Neuronal stem cell (in vitro differentiated cells): ENCODE data around the gene KRTAP5-8.
A peak's percentile ranks its signal among the peaks of the same experiment; 100 is the strongest.

Experiments used
- DNase-seq: peaks from one replicate; pipeline ENCODE4 v3.0.0-alpha.2; 2013; ENCODE audit warnings: low spot score
- H2AFZ ChIP-seq: one replicate; pipeline ENCODE4 v1.6.1; 2013; ENCODE audit warnings: mild to moderate bottlenecking, low read length, inconsistent platforms
- H2AK5ac ChIP-seq: 2 replicates; pipeline ENCODE4 v1.6.1; 2013; ENCODE audit warnings: low read depth, mild to moderate bottlenecking, inconsistent platforms, low read length, moderate library complexity, mixed read lengths
- H2BK120ac ChIP-seq: 2 replicates; pipeline ENCODE4 v1.6.1; 2013; ENCODE audit warnings: low read depth, mild to moderate bottlenecking, inconsistent platforms, low read length, moderate library complexity, mixed read lengths
- H2BK12ac ChIP-seq: one replicate; pipeline ENCODE4 v1.6.1; 2013; ENCODE audit warnings: low read length, inconsistent platforms
- H2BK15ac ChIP-seq: 2 replicates; pipeline ENCODE4 v1.6.1; 2013; ENCODE audit warnings: mild to moderate bottlenecking, low read length, inconsistent platforms, mixed read lengths
- H2BK5ac ChIP-seq: one replicate; pipeline ENCODE4 v1.6.1; 2013; ENCODE audit warnings: inconsistent platforms, mild to moderate bottlenecking, low read length, moderate library complexity
- H3K14ac ChIP-seq: one replicate; pipeline ENCODE4 v1.6.1; 2013; ENCODE audit warnings: low read length, inconsistent platforms
- H3K18ac ChIP-seq: 2 replicates; pipeline ENCODE4 v1.6.1; 2013; ENCODE audit warnings: low read length, inconsistent platforms
- H3K23ac ChIP-seq: 2 replicates; pipeline ENCODE4 v1.6.1; 2013; ENCODE audit warnings: low read depth, mild to moderate bottlenecking, mixed read lengths, low read length, inconsistent platforms; ENCODE audit not compliant: poor library complexity
- H3K27ac ChIP-seq: replicated peaks from 3 replicates; pipeline ENCODE4 v1.5.1; 2013; ENCODE audit warnings: low read length, inconsistent platforms
- H3K27me3 ChIP-seq, 3 experiments: 2 replicates each; pipeline ENCODE4 v1.6.1; 2013; ENCODE audit warnings: low read length in 3 of 3, mild to moderate bottlenecking in 2 of 3, inconsistent platforms in 1 of 3, low read depth in 1 of 3, mixed read lengths in 1 of 3, moderate library complexity in 1 of 3; ENCODE audit not compliant: control insufficient read depth in 3 of 3, insufficient read depth in 3 of 3
- H3K36me3 ChIP-seq, 2 donors: replicated peaks in 1 of 2; 2 replicates each; pipeline ENCODE4 v1.6.1; 2013; ENCODE audit warnings: low read length in 2 of 2; ENCODE audit not compliant: control insufficient read depth in 2 of 2, insufficient read depth in 2 of 2
- H3K4ac ChIP-seq: 2 replicates; pipeline ENCODE4 v1.6.1; 2013; ENCODE audit warnings: inconsistent platforms, mild to moderate bottlenecking, low read length, moderate library complexity
- H3K4me1 ChIP-seq, 2 donors: 1 replicate in 1 of 2; 2 replicates in 1 of 2; pipeline ENCODE4 v1.6.1; 2013; ENCODE audit warnings: low read length in 2 of 2, low read depth in 1 of 2; ENCODE audit not compliant: control insufficient read depth in 2 of 2, insufficient read depth in 1 of 2
- H3K4me2 ChIP-seq: one replicate; pipeline ENCODE4 v1.6.1; 2013; ENCODE audit warnings: mild to moderate bottlenecking, low read length, inconsistent platforms; ENCODE audit not compliant: insufficient read depth, poor library complexity, severe bottlenecking
- H3K4me3 ChIP-seq, 2 donors: 2 replicates each; pipeline ENCODE4 v1.5.1; 2013; ENCODE audit warnings: low read length in 2 of 2, mild to moderate bottlenecking in 2 of 2, inconsistent platforms in 1 of 2, moderate library complexity in 1 of 2
- H3K79me1 ChIP-seq: one replicate; pipeline ENCODE4 v1.6.1; 2013; ENCODE audit warnings: low read depth, mild to moderate bottlenecking, inconsistent platforms, low read length, moderate library complexity
- H3K9ac ChIP-seq: one replicate; pipeline ENCODE4 v1.6.1; 2013; ENCODE audit warnings: mild to moderate bottlenecking, low read depth, low read length, inconsistent platforms; ENCODE audit not compliant: poor library complexity
- H3K9me3 ChIP-seq, 2 donors: replicated peaks in 1 of 2; 2 replicates each; pipeline versions ENCODE3 to v1.6.1; 2013; ENCODE audit warnings: low read length in 2 of 2, mild to moderate bottlenecking in 2 of 2, inconsistent platforms in 1 of 2, low read depth in 1 of 2, mixed read lengths in 1 of 2, moderate library complexity in 1 of 2; ENCODE audit not compliant: control insufficient read depth in 2 of 2, insufficient read depth in 1 of 2
- H4K8ac ChIP-seq: one replicate; pipeline ENCODE4 v1.6.1; 2013; ENCODE audit warnings: low read depth, mild to moderate bottlenecking, inconsistent platforms, low read length, moderate library complexity
- H4K91ac ChIP-seq: one replicate; pipeline ENCODE4 v1.6.1; 2013; ENCODE audit warnings: low read length, low read depth, mild to moderate bottlenecking, inconsistent platforms; ENCODE audit not compliant: poor library complexity
- WGBS, 2 donors: extraction: QIAGEN DNeasy Blood & Tissue Kit; methylation state at CpG; one replicate each; pipeline ENCODE4 v1.1.7; 2013; ENCODE audit warnings: missing lambda C conversion rate in 2 of 2, mixed read lengths in 1 of 2; ENCODE audit not compliant: insufficient read length in 2 of 2, insufficient replicate concordance in 1 of 2; ENCODE audit errors: extremely low coverage in 2 of 2; 5-methylcytosine and 5-hydroxymethylcytosine counted together

Gene KRTAP5-8

DNA sequence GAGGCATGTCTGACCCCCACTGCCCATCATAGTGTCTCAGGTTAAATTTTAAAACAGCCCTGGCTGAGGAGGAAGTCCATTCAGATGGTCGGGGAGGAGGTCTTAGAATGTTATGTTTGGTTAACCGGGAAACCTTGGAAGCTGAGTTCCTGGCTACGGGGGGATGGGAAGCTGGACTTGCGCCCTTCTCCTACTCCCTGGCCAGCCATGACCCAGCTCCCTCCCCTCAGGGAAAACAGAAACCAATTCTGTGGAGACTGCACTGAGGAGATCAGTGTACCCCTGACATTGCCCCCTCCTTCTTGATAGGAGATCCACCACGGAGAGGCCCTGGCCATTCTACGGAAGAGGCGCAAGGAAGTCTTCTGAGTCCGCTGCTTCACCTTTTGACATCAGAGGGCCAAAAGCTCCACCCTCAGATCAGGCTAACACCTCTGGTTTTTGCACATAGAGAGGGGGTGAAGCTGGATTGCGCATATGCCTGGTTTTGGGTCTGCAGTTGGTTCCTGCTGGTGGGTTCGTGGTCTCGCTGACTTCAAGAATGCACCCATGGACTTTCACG lies 7.7 kb downstream of the KRTAP5-8 start:
- Histone ChIP-seq H2BK12ac (no peak overlapping the region), H2AK5ac (peak overlapping the region; percentile 22), H3K18ac (no peak overlapping the region), H2BK5ac (no peak overlapping the region), H3K27me3 (peaks cover 0 to 5% (median 0%) of the 10 kb centered on the region in 3 experiments), H3K4me3 (no peak overlapping the region), H4K91ac (no peak overlapping the region), H3K9ac (no peak overlapping the region), H3K14ac (no peak overlapping the region), H3K9me3 (peaks cover 0 to 3% of the 10 kb centered on the region in 2 donors), H3K27ac (no peak overlapping the region), H4K8ac (no peak overlapping the region), H3K4ac (no peak overlapping the region), H2BK120ac (no peak overlapping the region), H2BK15ac (no peak overlapping the region), H3K79me1 (no peaks in the 10 kb centered on the region), H3K4me1 (no peaks in the 10 kb centered on the region), H3K23ac (no peak overlapping the region), H3K4me2 (no peak overlapping the region), H3K36me3 (no peaks in the 10 kb centered on the region), H2AFZ (no peak overlapping the region)
- DNase-seq = no peak
- WGBS, 2 donors = no CpG with 5 or more reads among the region's 12 CpGs

DNA sequence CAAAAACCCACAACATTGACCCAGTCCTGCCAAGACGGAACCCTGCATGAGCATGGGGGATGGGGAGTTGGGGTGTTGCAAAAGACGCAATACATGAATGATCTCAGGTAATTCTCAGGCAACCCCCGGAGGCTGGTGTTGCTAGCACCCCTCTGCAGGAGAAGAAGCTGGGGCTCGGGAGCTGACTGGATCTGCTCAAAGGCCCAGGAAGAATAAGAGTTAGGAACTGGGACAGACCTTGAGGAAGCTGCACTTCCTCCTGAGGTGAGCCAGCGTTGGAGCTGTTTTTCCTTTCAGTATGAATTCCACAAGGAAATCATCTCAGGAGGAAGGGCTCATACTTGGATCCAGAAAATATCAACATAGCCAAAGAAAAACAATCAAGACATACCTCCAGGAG lies 10.3 kb downstream of the KRTAP5-8 start, which contains the start of gene KRTAP5-9:
Gene KRTAP5-9, plus strand, starts transcription at position 301 of the 400 bp plus-strand sequence. CDS start 238 bp downstream, outside the sequence.
- Histone ChIP-seq H4K91ac (no peak within 1 kb of the TSS), H3K79me1 (no peaks in the 10 kb centered on the region), H3K4me2 (no peak within 1 kb of the TSS), H3K14ac (no peak within 1 kb of the TSS), H3K27me3 (peaks cover 0 to under 1% (median 0%) of the 10 kb centered on the region in 3 experiments), H2AK5ac (peak within 1 kb of the TSS; percentile 35), H4K8ac (peak within 1 kb of the TSS; percentile 76), H3K36me3 (no peaks in the 10 kb centered on the region), H2BK120ac (no peak within 1 kb of the TSS), H3K18ac (peak within 1 kb of the TSS; percentile 65), H3K23ac (peak within 1 kb of the TSS; percentile 26), H3K4me3 (no peak within 1 kb of the TSS), H2BK15ac (no peak within 1 kb of the TSS), H3K27ac (no peak within 1 kb of the TSS), H3K9ac (no peak within 1 kb of the TSS), H3K4me1 (no peaks in the 10 kb centered on the region), H2BK5ac (no peak within 1 kb of the TSS), H3K4ac (no peak within 1 kb of the TSS), H2AFZ (no peak within 1 kb of the TSS), H3K9me3 (peaks cover 0 to 3% of the 10 kb centered on the region in 2 donors), H2BK12ac (peak within 1 kb of the TSS; percentile 16)
- DNase-seq = no peak
- no CpG with 5 or more reads among the region's 5 CpGs for WGBS, 2 donors

- Histone ChIP-seq H3K14ac (no peak overlapping the region), H3K4me2 (no peak overlapping the region), H3K23ac (no peak overlapping the region), H2BK12ac (peak overlapping the region; percentile 16), H3K9me3 (peaks cover 0 to 3% of the 10 kb centered on the region in 2 donors), H2BK120ac (no peak overlapping the region), H4K91ac (no peak overlapping the region), H3K4ac (no peak overlapping the region), H2BK15ac (no peak overlapping the region), H3K79me1 (no peaks in the 10 kb centered on the region), H3K4me1 (no peaks in the 10 kb centered on the region), H3K36me3 (no peaks in the 10 kb centered on the region), H2AK5ac (peak overlapping the region; percentile 35), H3K18ac (peak overlapping the region; percentile 65), H3K4me3 (no peak overlapping the region), H3K9ac (no peak overlapping the region), H2AFZ (no peak overlapping the region), H3K27me3 (no peaks in the 10 kb centered on the region), H3K27ac (no peak overlapping the region), H4K8ac (peak overlapping the region; percentile 76), H2BK5ac (no peak overlapping the region)
- no CpG with 5 or more reads among the region's 5 CpGs for WGBS, 2 donors
- no peak for DNase-seq
These were observed 10.9 kb downstream of the KRTAP5-8 start for GRCh38 chr11:71548716-71549151.

DNA sequence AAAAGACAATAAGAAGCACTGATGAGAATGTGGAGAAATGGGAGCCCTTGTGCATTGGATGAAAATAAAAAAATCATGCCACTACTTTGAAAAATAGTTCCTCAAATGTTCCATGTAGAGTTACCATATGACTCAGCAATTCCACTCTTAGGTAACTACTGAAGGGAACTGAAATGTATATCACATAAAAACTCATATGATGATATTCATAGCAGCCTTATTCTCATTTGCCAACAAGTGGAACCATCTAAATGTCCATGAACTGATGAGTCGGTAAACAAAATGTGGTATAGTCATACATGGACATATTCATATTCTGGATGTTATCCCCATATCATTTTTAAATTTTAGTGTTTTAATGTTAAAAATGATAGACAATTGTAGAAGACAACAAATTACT lies 13.9 kb downstream of the KRTAP5-8 start:
- Histone ChIP-seq H2AK5ac (no peak overlapping the region), H3K4ac (no peak overlapping the region), H4K8ac (no peak overlapping the region), H3K4me1 (no peaks in the 10 kb centered on the region), H3K9ac (no peak overlapping the region), H3K79me1 (no peaks in the 10 kb centered on the region), H3K14ac (no peak overlapping the region), H4K91ac (no peak overlapping the region), H2AFZ (no peak overlapping the region), H2BK120ac (no peak overlapping the region), H3K27ac (no peak overlapping the region), H3K27me3 (no peaks in the 10 kb centered on the region), H3K4me2 (no peak overlapping the region), H2BK12ac (no peak overlapping the region), H3K9me3 (no peaks in the 10 kb centered on the region), H3K18ac (no peak overlapping the region), H2BK5ac (no peak overlapping the region), H3K23ac (no peak overlapping the region), H3K36me3 (no peaks in the 10 kb centered on the region), H2BK15ac (no peak overlapping the region), H3K4me3 (no peak overlapping the region)
- WGBS, 2 donors = no CpG with 5 or more reads among the region's 1 CpG
- DNase-seq = no peak
